A673 (cell line): ENCODE data around the gene ST7L.

ENCODE experiments used
- EZH2 ChIP-seq: fragments of 200-600 bp; sonication (generic); IDR thresholded peaks from 2 replicates; pipeline ENCODE4 v1.6.1; 2017; ENCODE audit warnings: borderline replicate concordance, low read depth, mild to moderate bottlenecking, mixed read lengths, antibody characterized with exemption, low read length; ENCODE audit not compliant: poor library complexity, severe bottlenecking
- TF ChIP-seq, protein P1 (sequence below): fragments of 300-800, 200-600 bp; sonication (generic); conservative IDR thresholded peaks from 2 replicates; pipeline ENCODE4 v1.5.1; 2017; ENCODE audit warnings: low read depth, mild to moderate bottlenecking, antibody characterized with exemption, low read length, moderate library complexity, mixed read lengths

GRCh38 chr1:112565800-112566199 lies 53.1 kb downstream of the ST7L start:
- TF ChIP-seq, protein P1, sequence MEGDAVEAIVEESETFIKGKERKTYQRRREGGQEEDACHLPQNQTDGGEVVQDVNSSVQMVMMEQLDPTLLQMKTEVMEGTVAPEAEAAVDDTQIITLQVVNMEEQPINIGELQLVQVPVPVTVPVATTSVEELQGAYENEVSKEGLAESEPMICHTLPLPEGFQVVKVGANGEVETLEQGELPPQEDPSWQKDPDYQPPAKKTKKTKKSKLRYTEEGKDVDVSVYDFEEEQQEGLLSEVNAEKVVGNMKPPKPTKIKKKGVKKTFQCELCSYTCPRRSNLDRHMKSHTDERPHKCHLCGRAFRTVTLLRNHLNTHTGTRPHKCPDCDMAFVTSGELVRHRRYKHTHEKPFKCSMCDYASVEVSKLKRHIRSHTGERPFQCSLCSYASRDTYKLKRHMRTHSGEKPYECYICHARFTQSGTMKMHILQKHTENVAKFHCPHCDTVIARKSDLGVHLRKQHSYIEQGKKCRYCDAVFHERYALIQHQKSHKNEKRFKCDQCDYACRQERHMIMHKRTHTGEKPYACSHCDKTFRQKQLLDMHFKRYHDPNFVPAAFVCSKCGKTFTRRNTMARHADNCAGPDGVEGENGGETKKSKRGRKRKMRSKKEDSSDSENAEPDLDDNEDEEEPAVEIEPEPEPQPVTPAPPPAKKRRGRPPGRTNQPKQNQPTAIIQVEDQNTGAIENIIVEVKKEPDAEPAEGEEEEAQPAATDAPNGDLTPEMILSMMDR = no peak
- TF ChIP-seq EZH2 = no peak
